ENCODE data around the gene SPACA7.

DNA sequence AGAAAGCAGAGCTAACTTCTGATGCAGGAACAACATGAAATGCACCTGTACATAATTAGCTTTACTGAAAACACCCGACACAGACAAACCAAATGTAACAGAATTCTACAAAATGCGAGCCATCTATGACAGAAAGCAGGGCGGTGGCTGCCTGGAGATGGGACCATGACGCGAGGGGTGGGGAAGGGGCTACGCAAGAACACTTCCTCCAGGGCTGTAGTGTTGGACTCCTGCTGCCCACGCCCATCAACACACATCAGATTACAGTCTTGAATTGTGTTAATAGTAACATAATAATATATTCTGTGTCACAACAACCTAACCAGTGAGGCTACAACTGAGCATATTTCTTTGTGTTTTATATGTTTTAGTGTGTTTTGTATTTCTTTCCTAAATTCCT is 103.2 kb downstream of the SPACA7 start:
- TF ChIP-seq, protein P1, sequence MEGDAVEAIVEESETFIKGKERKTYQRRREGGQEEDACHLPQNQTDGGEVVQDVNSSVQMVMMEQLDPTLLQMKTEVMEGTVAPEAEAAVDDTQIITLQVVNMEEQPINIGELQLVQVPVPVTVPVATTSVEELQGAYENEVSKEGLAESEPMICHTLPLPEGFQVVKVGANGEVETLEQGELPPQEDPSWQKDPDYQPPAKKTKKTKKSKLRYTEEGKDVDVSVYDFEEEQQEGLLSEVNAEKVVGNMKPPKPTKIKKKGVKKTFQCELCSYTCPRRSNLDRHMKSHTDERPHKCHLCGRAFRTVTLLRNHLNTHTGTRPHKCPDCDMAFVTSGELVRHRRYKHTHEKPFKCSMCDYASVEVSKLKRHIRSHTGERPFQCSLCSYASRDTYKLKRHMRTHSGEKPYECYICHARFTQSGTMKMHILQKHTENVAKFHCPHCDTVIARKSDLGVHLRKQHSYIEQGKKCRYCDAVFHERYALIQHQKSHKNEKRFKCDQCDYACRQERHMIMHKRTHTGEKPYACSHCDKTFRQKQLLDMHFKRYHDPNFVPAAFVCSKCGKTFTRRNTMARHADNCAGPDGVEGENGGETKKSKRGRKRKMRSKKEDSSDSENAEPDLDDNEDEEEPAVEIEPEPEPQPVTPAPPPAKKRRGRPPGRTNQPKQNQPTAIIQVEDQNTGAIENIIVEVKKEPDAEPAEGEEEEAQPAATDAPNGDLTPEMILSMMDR (IDR thresholded peaks at IDR 0.05; ENCODE audit: poor library complexity, severe bottlenecking), result no peak
- TF ChIP-seq TAF1 (IDR thresholded peaks at IDR 0.05; ENCODE audit: low read depth) (no peak), POLR2AphosphoS5 (IDR thresholded peaks at IDR 0.05) (no peak), EZH2 (IDR thresholded peaks at IDR 0.05; ENCODE audit: borderline replicate concordance, insufficient read depth, low read length, poor library complexity, severe bottlenecking) (no peak), RAD21 (conservative IDR thresholded peaks at IDR 0.05) (no peak), SMC3 (conservative IDR thresholded peaks at IDR 0.05; ENCODE audit: poor library complexity) (no peak), MXI1 (conservative IDR thresholded peaks at IDR 0.05; ENCODE audit: poor library complexity, severe bottlenecking) (no peak)
- TF ChIP-seq, protein P2, sequence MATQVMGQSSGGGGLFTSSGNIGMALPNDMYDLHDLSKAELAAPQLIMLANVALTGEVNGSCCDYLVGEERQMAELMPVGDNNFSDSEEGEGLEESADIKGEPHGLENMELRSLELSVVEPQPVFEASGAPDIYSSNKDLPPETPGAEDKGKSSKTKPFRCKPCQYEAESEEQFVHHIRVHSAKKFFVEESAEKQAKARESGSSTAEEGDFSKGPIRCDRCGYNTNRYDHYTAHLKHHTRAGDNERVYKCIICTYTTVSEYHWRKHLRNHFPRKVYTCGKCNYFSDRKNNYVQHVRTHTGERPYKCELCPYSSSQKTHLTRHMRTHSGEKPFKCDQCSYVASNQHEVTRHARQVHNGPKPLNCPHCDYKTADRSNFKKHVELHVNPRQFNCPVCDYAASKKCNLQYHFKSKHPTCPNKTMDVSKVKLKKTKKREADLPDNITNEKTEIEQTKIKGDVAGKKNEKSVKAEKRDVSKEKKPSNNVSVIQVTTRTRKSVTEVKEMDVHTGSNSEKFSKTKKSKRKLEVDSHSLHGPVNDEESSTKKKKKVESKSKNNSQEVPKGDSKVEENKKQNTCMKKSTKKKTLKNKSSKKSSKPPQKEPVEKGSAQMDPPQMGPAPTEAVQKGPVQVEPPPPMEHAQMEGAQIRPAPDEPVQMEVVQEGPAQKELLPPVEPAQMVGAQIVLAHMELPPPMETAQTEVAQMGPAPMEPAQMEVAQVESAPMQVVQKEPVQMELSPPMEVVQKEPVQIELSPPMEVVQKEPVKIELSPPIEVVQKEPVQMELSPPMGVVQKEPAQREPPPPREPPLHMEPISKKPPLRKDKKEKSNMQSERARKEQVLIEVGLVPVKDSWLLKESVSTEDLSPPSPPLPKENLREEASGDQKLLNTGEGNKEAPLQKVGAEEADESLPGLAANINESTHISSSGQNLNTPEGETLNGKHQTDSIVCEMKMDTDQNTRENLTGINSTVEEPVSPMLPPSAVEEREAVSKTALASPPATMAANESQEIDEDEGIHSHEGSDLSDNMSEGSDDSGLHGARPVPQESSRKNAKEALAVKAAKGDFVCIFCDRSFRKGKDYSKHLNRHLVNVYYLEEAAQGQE (IDR thresholded peaks at IDR 0.05; ENCODE audit: borderline replicate concordance), result no peak
